DMS153 (cell line): ENCODE results near the gene CNTNAP1.
A peak's percentile ranks its signal among the peaks of the same experiment; 100 is the strongest.
"Not testable (repeated sequence)": the region's sequence is repeated elsewhere in the genome, so short reads cannot be mapped to it uniquely, and the experiment has no call there.

ENCODE experiments used
- DNase-seq: peaks from one replicate; lab custom pipeline; 2025; lab: John Stamatoyannopoulos, UW

CNTNAP1 gene

DNA sequence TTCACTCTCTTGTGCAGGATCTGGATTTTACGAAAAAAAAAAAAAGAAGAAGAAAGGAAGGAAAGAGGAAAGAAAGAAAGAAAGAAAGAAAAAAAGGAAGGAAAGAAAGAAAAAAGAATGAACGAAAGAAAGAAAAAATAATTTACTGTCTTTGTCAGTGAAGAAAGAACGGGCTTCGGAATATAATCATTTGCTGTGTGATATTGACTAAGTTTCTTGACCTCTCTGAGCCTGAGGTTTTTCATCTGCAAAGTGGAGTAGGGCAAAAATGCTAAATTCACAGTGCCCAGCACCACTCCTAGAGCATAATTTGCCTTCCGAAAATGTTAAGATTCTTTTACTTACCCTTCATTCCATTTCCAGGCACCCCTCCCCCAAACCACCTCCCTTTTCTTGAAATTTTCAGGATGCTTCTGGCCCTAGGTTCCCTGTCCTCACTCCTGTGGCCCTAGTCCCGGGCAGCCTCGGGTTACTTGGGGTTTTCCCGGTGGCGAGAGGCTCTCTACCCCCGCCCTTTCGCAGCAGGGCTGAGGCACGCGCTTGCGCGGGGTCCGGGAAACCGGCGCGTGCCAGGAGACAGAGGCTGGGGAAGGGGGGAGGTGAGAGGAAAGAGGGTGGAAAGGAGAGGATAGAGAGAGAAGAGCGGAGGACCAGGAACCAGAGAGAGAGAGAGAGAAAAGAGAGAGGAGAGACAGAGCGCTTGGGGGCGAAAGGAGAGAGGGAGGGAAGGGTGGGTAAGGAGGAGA is at the start of gene CNTNAP1:
Gene CNTNAP1, plus strand, starts transcription at position 556 of the 746 bp plus-strand sequence. CDS start 299 bp downstream, outside the sequence.
- no peak for DNase-seq

DNA sequence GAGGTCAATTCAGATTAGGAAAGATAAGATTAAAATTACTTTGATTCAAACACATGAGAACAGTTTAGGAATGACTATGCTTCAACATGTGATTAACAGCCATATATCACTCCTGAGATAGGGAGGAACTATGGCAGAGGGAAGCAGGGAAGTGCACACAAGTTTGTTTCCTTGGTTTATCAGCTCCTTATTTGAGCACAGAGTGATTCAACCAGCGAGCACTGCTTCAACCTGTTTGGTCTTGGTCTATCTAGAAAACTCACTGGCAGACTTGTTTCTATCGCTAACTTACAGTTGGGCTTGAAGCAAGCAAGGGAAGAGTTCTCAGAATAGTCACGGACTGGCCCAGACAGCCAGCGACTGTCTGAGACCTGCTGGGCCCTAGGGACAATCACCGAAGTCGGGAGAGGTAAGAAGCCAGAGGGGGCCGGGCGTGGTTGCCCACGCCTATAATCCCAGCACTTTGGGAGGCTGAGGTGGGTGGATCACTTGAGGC is 49.3 kb upstream of the CNTNAP1 start:
- no peak for DNase-seq

DNA sequence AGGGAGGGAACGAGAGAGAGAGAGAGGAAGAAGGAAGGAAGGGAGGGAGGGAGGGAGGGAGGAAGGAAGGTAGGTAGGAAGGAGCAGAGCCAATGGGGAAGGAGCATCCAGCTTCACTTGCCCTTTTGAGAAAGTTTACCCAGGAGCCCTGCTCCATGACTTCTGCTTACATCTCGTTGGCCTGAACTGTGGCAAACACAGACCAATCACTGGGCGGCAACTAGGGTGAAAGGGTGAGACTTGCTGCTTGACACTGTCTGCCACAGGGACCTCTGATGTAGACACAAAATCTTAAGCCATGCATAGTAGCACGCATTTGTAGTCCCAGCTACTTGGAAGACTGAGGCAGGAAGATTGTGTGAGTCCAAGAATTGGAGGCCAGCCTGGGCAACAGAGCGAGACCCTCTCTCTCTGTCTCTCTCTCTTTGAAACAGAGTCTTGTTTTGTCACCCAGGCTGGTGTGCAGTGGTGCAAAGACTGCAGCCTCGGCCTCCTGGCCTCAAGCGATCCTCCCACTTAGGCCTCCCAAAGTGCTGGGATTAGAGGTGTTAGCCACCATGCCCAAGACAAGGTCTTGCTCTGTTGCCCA is 42.7 kb upstream of the CNTNAP1 start:
- DNase-seq = no peak

DNA sequence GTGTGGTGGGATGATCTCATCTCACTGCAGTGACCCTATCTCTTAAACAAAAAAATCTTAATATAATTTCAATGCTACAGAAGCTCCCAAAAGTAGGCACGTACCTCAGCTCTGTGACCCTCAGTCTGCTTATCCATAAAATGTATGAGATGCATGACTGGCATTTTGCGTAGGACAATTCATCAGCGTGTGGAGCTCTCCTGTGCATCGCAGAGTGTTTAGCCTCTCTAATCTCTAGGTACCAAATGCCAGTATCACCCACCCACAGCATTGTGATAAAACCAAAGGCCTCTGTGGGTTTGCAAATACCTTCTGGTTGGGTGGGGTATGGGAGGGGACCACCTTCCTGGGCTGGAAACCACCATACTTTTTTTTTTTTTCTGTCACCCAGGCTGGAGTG is 42.2 kb upstream of the CNTNAP1 start:
- no peak for DNase-seq

DNA sequence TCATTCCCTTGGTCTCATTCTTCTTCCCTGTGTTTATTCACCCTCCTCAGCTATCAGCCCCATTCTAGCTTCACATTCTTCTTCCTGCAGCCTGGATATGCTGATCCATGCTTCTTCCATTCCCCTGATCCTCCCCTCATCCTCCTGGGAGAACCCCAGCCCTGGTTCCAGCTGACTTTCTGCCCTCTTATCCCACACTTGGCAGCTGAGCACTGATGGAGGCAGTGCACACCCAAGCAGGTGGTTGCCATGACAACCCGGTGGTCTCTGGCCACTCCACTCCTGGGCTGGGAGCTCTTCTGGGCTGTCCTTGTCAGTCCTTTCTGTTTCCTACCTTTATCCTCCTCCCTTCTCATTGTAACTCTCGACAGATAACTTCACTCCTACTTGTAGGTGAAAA is 40.0 kb upstream of the CNTNAP1 start:
- DNase-seq = no peak

DNA sequence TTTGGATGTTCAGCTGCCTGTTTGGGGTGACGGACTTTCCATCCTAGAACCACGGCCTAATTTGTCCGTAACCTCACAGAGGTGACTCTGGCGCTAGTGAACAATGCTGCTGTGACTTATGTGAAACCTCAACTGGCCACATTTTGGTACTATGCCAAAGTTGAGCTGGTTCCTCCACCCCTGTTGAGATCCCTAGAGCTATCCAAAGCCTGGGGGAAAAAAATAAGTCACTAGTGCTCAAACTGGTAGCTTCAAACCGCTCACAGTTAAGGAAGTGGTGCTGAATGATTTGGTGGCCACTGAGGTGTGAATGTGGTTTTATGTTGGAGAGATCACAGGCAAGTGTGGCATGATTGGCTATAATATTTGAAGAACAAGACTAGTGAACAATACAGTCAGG is 34.6 kb upstream of the CNTNAP1 start:
- DNase-seq = no peak

DNA sequence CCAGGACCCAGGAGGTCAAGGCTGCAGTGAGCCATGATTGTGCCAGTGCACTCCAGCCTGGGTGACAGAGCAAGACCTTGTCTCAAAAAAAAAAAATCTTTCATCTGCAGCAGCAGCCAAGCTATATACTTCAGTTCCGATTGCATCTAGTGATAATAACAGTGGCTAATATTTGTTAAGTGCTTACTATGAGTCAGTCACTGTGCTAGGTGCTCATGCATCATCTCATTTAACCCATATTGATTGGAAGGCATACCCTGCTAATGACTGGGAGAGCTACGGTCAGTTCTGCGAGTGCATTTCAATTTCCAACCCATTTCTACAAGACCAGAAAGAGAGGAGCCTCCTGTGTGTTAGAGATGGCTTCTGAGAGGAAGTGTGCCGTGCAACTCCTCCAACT is 30.9 kb upstream of the CNTNAP1 start:
- no peak for DNase-seq

DNA sequence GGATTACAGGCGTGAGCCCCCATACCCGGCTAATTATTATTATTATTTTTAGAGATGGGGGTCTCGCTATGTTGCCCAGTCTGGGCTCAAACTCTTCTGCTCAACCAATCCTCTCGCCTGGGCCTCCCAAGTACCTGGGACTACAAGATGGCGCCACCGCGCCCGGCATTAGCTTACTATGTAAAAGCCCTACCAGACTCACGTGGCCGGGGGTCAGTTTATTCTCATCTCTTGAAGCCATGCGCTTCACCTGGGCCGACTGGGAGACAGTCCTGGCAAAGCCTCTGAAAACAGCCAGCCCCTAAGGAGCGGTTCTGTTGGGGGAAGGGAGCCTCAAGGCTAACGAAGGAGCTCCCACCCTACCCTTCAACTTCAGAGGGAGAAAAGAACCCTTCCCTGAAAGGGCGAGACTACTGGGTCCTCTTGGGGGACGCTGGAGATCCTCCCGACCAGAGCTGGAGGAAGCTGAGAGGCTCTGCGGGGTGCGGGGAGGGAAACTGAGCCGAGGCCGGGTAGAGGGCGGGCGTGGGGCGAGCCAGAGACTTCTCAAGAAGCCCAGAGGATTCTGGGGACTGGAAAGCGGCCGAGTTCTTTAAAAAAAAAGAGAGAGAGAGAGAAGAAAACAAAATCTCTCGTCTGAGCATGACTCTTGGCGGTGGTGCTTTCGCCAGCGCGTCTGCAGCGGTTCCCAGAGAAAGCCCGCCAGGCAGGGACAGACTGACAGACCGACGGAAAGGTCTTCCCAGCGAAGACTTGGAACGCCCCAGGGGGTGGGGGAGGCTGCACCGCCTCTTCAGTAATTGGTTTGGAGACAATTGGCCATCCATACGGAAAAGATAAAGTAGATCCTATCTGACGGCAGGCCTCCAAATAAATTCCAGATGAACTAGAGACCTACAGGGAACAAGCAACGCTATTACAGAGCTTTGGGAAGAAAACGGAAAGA is 28.9 kb upstream of the CNTNAP1 start:
- no peak for DNase-seq

DNA sequence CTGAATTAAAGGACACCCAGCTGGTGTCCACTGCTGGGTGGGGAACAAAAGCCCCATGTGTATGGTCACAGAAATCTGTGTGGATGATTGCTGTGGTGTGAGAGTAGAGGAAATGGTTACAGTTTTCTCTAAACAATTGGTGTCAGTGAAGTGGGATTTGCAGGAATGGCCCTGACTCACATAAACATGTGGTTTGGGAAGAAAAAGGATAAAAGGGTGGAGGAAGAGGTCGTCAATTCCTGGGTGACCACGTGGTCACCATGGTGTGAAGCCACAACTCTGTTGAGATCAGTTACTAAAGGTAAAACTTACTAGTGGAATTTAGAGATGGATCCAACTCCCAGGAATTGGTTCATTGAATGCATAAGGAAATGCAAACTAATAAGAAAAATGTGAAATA is 26.8 kb upstream of the CNTNAP1 start:
- DNase-seq = no peak

DNA sequence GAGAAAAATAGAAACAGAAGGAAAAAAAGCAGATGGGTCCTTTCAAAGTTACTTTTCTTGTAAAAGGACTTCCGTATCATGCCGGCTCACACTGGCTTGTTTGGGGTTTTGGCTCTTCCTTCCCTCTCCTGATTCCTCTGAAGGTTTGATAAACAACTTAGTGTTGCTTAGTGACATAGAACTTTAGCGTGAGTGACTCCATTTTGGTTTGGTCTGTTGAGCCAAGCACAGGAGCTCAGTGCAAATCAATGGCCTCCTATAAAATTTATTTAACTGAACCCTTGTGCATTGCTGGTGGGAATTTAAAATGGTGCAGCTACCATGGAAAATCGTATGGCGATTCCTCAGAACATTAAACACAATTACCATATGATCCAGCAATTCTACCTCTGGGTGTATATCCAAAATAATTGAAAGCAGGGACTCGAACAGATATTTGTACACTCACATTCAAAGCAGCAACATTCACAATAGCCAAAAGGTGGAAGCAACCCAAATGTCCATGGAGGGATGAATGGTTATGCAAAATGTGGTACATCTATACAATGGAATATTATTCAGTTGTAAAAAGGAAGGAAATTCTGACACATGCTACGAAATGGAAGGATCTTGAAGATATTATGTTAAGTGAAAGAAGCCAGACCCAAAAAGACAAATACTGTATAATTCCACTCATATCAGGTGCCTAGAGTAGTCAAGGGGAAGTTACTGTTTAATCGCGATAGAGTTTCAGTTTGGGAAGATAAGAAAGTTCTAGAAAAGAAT is 24.3 kb upstream of the CNTNAP1 start:
- DNase-seq = no peak

DNA sequence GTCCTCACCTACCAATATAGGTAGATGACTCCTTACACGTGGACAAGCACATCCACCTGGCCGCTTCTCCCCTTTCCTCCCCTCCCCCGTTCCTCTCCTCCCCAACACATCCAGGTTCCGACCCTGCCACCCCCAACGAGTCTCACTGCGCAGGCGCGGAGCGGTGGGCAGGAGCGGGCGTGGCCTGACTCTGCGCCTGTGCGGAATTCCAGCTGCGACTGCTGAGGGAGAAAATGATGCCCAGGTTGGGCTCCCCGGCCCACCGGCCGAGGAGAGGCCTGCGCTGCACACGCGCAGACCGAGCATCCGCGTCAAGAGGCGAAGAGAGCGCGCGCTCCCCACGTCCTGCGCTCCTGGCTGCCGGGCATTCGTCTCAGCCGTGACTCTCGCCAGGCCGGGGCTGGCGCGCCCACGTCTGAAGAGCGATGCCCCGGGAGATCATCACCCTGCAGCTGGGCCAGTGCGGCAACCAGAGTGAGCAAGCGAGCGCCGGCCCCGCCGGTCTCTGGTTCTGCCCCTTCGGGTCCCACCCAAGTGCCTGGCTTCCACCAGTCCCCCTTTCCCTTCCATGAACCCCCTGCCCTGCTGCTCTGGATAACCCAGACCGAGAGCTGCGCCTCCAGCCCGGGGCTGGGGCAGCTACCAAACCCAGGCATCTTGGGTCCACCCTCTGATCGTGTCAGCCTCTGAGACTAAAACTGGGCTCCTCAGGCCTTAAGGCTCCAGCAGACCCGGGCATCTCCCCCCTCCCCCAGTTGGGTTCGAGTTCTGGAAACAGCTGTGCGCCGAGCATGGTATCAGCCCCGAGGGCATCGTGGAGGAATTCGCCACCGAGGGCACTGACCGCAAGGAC is 23.0 kb upstream of the CNTNAP1 start, which contains the start of gene TUBG2:
Gene TUBG2, plus strand, starts transcription at position 206 of the 853 bp plus-strand sequence. Its CDS starts 220 bp downstream, at position 426.
- DNase-seq = peak; percentile 91

DNA sequence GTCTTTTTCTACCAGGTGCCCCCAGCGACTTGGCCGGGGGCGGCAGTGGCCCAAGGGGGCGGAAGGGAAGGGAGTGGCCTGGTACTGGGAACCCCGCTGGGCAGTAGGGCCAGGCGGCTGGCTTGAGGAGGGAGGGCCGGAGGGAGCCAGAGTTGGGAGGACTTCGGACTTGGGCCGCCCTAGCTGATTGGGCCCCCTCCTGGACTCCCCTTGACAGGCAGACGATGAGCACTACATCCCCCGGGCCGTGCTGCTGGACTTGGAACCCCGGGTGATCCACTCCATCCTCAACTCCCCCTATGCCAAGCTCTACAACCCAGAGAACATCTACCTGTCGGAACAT is 22.4 kb upstream of the CNTNAP1 start:
- not testable (repeated sequence) for DNase-seq

DNA sequence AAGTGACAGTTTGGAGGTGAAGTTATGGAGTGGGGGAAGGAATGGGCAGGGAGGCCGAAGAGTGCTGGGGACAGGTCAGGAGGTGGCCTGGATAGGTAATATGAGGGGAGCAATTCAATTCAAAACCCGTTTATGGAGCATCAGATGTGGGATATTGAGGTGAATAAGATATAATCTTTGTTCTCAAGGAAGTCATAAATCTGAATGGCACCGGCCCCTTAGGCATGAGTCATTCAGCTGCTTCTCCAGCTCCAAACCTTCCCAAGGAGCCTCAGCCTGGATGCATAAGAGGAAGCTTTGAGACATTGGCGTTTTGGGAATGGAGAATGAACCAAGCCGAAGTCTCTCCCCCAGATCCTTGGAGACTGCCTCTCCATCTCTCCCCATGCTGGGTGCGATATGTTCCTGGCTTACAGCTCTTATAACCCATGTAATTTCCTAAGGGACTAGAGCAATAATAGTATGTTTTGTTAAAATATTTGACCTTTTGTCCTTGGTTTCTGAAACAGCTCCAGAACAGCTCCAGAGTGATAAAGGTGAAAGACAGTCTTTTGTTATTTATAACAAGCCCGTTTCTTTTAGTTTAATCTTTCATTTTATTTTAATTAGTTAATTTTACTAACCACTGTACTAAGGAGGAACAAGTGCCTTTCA is 21.5 kb upstream of the CNTNAP1 start:
- no peak for DNase-seq

DNA sequence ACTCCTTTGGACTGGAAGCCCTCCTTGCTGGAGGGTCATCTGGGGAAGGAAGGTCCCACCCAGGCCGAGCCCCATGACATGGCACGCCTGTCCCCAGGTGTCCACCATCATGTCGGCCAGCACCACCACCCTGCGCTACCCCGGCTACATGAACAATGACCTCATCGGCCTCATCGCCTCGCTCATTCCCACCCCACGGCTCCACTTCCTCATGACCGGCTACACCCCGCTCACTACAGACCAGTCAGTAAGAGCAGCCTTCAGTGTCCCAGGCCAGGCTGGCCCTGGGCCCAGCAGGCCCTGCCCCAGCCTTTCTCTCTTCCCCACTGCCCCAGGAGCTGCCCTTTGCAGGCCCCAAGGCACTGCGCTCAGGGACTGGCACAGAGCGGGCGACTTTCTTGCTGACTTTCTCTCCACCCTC is 16.7 kb upstream of the CNTNAP1 start:
- no peak for DNase-seq

DNA sequence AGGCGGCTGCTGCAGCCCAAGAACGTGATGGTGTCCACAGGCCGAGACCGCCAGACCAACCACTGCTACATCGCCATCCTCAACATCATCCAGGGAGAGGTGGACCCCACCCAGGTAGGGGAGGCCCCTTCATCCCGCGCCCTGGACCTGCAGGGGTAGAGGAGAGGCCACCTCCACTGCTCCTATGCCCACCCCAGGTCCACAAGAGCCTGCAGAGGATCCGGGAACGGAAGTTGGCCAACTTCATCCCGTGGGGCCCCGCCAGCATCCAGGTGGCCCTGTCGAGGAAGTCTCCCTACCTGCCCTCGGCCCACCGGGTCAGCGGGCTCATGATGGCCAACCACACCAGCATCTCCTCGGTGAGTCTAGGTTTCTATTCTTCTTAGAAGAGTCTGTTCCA is 16.2 kb upstream of the CNTNAP1 start:
- not testable (repeated sequence) for DNase-seq

DNA sequence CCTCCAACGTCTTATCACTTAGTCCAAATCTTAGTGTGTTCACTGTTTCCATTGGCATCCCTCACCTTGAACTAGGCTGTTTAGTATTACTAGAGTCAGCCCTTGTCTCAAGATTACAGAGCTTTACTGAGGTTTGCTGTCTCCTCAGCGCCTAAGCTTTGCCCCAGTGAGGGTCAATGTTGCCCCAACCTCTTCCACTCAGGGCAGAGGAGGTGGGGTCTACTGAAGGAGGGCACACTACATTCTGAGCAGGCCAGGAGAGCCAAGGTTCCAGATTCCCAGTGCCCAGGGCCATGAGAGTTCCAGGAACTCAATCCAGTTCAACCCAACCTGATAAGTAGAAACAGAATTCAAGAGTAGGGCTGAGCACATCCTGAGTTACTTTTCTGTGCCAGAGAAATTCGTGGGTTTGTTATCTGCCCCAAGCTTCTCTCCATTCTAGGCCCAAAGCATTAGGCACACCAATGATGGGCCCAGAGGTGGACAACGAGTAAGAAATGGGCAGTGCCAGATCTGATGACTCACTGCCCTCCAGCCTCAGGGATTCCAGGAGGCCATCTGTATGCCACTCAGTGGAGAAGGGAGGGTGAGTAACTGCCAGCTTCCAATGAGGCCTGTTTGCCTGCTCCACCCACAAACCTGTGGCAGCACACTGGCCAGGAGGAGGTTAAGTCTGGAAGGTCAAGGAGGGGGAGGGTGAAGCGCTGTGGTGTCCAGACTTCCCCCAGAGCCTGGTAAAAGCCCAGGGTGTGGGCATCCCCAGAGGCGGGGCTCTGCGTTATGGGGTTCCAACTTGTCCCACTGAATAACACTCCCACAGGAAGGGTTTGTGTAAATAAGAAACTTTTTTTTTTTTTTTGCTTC is 15.0 kb upstream of the CNTNAP1 start:
- DNase-seq = no peak

DNA sequence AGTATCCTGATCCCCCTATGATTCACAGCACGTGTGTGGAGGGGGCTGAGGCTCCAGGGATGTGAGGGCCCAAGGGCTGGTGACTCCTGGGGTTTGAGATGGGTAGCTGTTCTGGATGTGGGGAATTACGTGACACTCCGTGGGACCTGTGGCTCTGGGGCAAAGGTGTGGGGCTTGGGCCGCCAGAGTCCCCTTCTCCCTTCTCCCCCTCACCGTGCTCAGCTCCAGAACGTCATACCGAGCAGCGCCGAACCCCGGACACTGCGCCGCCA is 12.7 kb upstream of the CNTNAP1 start:
- no peak for DNase-seq

DNA sequence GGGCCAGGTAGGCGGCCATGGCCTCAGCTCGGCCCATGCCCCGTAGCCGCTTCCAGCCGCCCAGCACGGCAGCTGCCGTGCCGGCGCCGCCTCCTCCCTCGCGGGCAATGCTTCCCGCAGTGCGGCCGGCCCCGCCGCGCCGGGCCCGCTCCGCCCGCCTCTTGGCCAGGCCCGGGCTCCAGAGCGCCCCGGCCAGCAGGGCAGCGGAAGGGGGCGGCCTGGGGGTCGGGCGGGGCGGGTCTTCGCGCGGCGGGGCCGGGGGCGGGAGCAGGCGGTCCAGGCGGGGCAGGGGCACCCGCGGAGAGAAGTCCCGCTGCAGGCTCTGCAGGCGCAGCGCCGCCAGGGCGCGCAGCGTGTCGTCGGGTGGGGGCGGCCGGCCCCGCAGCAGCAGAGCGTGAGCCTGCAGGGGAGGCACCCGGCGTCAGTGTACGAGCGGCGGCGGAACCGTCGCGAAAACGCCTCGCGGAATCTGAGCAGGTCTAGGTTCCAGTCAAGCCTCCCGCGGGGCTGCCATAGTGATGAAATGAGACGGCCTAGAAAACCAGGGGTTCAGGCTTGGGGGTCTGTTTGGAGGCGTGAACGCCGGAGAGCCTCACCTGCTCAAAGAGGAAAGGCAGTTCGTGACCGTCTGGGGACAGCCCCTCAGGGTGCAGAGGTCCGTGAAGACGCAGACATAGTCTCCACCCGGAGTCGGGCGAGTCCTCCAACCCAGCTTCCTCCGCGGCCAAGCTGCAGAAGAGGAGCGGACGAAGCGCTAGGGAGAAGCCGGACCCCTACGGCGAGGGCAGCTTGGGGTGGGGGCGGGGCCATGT is 12.1 kb upstream of the CNTNAP1 start:
- DNase-seq = no peak
